UCSD-AML1 (cell line): ENCODE data around the gene MLC1.

ENCODE experiments used
- DNase-seq: peaks from one replicate; lab custom pipeline; 2025; ENCODE audit not compliant: unreplicated experiment; lab: John Stamatoyannopoulos, UW

MLC1 gene

GRCh38 chr22:50078246-50078645 lies 7.0 kb downstream of the MLC1 start:
- DNase-seq: no peak

- DNase-seq: no peak
Observed at GRCh38 chr22:50076646-50077535, 8.3 kb downstream of the MLC1 start.

GRCh38 chr22:50074551-50075530 lies 10.4 kb downstream of the MLC1 start:
- DNase-seq: no peak

- DNase-seq: no peak
Observed at GRCh38 chr22:50074056-50074455, 11.2 kb downstream of the MLC1 start.

GRCh38 chr22:50072714-50073538 lies 12.3 kb downstream of the MLC1 start:
- DNase-seq: no peak

- DNase-seq: no peak
Observed at GRCh38 chr22:50072167-50072555, 13.1 kb downstream of the MLC1 start.

- DNase-seq: no peak
Observed at GRCh38 chr22:50071432-50072166, 13.6 kb downstream of the MLC1 start.

GRCh38 chr22:50070366-50070765 lies 14.9 kb downstream of the MLC1 start:
- DNase-seq: no peak

- DNase-seq: no peak
Observed at GRCh38 chr22:50068096-50068495, 17.1 kb downstream of the MLC1 start.

- no peak for DNase-seq
Observed at GRCh38 chr22:50067244-50067643, 18.0 kb downstream of the MLC1 start.

GRCh38 chr22:50064453-50064852 lies 20.8 kb downstream of the MLC1 start:
- DNase-seq: no peak

- DNase-seq: no peak
Observed at GRCh38 chr22:50063589-50064393, 21.4 kb downstream of the MLC1 start.

- DNase-seq: no peak
Observed at GRCh38 chr22:50062509-50063135, 22.6 kb downstream of the MLC1 start.

- peak; percentile 63 for DNase-seq
Observed at GRCh38 chr22:50061824-50062355, 23.3 kb downstream of the MLC1 start.

- no peak for DNase-seq
Observed at GRCh38 chr22:50061141-50061823, 23.9 kb downstream of the MLC1 start.

GRCh38 chr22:50060441-50061140 lies 24.6 kb downstream of the MLC1 start:
- DNase-seq: no peak

- DNase-seq: no peak
Observed at GRCh38 chr22:50059881-50060262, 25.4 kb downstream of the MLC1 start.
